Testis (tissue), 2 donors: ENCODE measurements around the gene PHACTR4.

ENCODE experiments used
- CTCF ChIP-seq, 3 experiments: fragments of 450-650 bp in 2 of 3; fragments of 200-600 bp in 1 of 3; sonication (generic) in 1 of 3; IDR thresholded peaks; one replicate each; pipeline ENCODE4 v1.5.1; 2016 to 2019; ENCODE audit warnings: antibody characterized with exemption in 3 of 3, mild to moderate bottlenecking in 2 of 3, moderate library complexity in 1 of 3
- POLR2A ChIP-seq: fragments of 450-650 bp; IDR thresholded peaks from one replicate; pipeline ENCODE4 v1.6.1; 2017; ENCODE audit warnings: antibody characterized with exemption, mild to moderate bottlenecking, moderate library complexity

DNA sequence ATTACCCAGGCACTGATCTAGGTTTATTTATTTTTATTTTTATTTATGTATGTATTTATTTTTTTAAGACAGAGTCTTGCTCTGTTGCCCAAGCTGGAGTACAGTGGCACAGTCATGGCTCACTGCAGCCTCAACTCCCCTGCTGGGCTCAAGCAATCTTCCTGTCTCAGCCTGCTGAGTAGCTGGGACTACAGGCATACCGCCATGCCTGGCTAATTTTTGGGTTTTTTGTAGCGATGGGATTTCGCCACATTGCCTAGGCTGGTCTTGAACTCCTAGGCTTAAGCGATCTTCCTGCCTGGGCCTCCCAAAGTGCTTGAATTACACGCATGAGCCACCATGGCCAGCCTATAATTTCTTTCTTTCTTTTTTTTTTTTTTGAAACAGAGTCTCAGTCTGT lies 9.4 kb downstream of the PHACTR4 start:
- no peak for TF ChIP-seq CTCF (IDR thresholded peaks at IDR 0.05)
- TF ChIP-seq POLR2A: no peak
